ENCODE data around the gene SLC38A3.
"Not testable (repeated sequence)": the region's sequence is repeated elsewhere in the genome, so short reads cannot be mapped to it uniquely, and the experiment has no call there.

- not testable (repeated sequence) for TF ChIP-seq CTCF, POLR2A (IDR thresholded peaks at IDR 0.05)
Observed at GRCh38 chr3:50211368-50211717, 6.3 kb downstream of the SLC38A3 start.
